ENCODE results near the gene TOR1AIP1. TPM values are rescaled to one million over a fixed set of nuclear protein-coding genes. Genes with fewer than 3 reads are reported as not detected.

Gene TOR1AIP1
- total RNA-seq, 1 donor from 2014 or later, result 68.8 TPM

DNA sequence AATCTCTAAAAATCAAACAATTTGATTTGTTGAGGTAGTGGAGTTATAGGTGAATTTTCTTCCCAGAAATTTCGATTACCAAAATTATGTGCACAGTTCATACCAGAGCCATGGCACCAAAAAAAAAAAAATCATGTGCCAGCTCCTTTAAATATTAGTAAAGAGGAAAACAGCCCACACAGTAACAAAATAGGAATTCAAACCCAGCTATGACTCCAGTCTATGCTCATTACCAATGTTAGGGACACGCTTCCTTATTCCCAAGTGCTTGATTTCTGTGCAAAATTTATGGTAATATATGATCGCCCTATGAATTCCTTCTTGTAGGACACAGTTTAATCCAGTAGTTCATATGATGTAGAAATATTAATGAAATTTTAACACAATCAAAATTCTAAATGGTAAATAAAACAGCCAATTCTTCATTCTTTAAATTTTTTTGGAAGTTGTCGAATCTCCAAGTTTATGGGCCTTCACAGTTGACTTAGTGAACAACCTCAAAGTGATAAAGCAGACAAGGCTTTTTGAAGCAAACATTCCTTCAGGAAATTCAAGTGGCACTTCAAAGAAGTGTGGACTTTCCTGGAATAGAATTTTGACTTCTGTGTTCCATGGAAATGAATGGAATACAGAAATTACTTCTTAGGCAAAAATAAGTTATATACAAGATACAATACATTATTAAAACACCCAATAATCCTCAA is 6.3 kb upstream of the TOR1AIP1 start:
- Histone ChIP-seq H3K36me3 (peaks cover 22% of the 10 kb centered on the region), H3K4me3 (peak overlapping the region; percentile 74), H3K27me3 (no peaks in the 10 kb centered on the region), H3K4me1 (peaks cover 40% of the 10 kb centered on the region), H3K27ac (peak overlapping the region; percentile 80), H3K9me3 (no peaks in the 10 kb centered on the region)
- TF ChIP-seq, protein P1, sequence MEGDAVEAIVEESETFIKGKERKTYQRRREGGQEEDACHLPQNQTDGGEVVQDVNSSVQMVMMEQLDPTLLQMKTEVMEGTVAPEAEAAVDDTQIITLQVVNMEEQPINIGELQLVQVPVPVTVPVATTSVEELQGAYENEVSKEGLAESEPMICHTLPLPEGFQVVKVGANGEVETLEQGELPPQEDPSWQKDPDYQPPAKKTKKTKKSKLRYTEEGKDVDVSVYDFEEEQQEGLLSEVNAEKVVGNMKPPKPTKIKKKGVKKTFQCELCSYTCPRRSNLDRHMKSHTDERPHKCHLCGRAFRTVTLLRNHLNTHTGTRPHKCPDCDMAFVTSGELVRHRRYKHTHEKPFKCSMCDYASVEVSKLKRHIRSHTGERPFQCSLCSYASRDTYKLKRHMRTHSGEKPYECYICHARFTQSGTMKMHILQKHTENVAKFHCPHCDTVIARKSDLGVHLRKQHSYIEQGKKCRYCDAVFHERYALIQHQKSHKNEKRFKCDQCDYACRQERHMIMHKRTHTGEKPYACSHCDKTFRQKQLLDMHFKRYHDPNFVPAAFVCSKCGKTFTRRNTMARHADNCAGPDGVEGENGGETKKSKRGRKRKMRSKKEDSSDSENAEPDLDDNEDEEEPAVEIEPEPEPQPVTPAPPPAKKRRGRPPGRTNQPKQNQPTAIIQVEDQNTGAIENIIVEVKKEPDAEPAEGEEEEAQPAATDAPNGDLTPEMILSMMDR (IDR thresholded peaks at IDR 0.05), result no peak
- ATAC-seq (no peak), DNase-seq (no peak)
- intact Hi-C loops (cut with DNase I), result no loop called here

- Histone ChIP-seq H3K27ac (peak overlapping the region; percentile 80), H3K4me1 (peaks cover 46% of the 10 kb centered on the region), H3K4me3 (peak overlapping the region; percentile 74), H3K36me3 (peaks cover 22% of the 10 kb centered on the region), H3K27me3 (no peaks in the 10 kb centered on the region), H3K9me3 (no peaks in the 10 kb centered on the region)
- no peak for DNase-seq
- ATAC-seq, result peak; percentile 17
- TF ChIP-seq, protein P1 (IDR thresholded peaks at IDR 0.05), result no peak
- intact Hi-C loops (cut with DNase I), result no loop called here
These were observed 5.8 kb upstream of the TOR1AIP1 start for GRCh38 chr1:179876300-179876715.

- intact Hi-C loops (cut with DNase I), result no loop called here
- Histone ChIP-seq H3K27me3 (no peaks in the 10 kb centered on the region), H3K4me3 (peak within 1 kb of the TSS; percentile 74), H3K9me3 (no peaks in the 10 kb centered on the region), H3K36me3 (peaks cover 20% of the 10 kb centered on the region), H3K27ac (peak within 1 kb of the TSS; percentile 80), H3K4me1 (peaks cover 41% of the 10 kb centered on the region)
- ATAC-seq (peak; percentile 75), DNase-seq (peak; percentile 95)
- TF ChIP-seq, protein P1 (IDR thresholded peaks at IDR 0.05), result no peak
These were observed 4.4 kb upstream of the TOR1AIP1 start, which contains the start of gene TOR1AIP2 for GRCh38 chr1:179877586-179878265. Gene TOR1AIP2, minus strand, starts transcription at chr1:179877803. Its CDS starts 25,138 bp downstream, at chr1:179852665.

- Histone ChIP-seq H3K4me3 (no peak overlapping the region), H3K36me3 (peaks cover 9% of the 10 kb centered on the region), H3K9me3 (no peaks in the 10 kb centered on the region), H3K27ac (no peak overlapping the region), H3K27me3 (no peaks in the 10 kb centered on the region), H3K4me1 (peaks cover 49% of the 10 kb centered on the region)
- intact Hi-C loops (cut with DNase I), result no loop called here
- DNase-seq (no peak), ATAC-seq (no peak)
- TF ChIP-seq, protein P1 (IDR thresholded peaks at IDR 0.05), result no peak
These were observed 2.3 kb upstream of the TOR1AIP1 start for GRCh38 chr1:179879797-179880196.

DNA sequence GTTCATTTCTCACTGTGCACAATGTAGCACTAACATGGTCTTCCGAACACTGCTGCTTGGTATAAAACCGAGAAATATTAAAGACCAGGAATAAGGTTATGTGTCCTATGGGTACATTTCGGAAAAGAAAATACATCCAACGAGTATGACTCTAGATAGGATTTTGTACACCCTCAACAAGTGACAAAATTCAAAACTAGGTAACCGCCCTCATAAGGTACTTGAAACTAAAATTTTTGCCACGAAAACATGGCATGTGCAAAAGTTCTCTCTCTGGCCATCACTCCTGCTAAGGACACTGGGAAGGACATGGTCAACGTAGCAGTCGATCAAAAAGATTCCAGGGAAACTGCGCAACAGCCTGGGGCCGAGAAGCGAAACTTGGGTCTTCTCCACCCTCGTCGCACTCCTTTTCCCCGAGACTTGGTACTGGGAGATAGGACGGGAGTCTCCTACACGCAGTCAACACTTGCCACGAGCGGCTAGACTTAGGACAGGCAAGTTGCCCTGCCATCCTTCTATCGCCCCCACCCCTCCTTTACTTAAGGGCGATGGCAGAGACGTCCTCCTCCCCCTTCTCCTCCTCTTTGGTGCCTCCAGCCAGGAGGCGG is 338 bp upstream of the TOR1AIP1 start:
- Histone ChIP-seq H3K36me3 (peaks cover 28% of the 10 kb centered on the region), H3K27me3 (no peaks in the 10 kb centered on the region), H3K4me3 (peak overlapping the region; percentile 91), H3K27ac (peak overlapping the region; percentile 100), H3K9me3 (no peaks in the 10 kb centered on the region), H3K4me1 (peaks cover 49% of the 10 kb centered on the region)
- no peak for ATAC-seq
- intact Hi-C loops (cut with DNase I), result no loop called here
- DNase-seq, result no peak
- TF ChIP-seq, protein P1 (IDR thresholded peaks at IDR 0.05), result no peak
